DMS153 treated with DMSO at 0.1 percent for 48 hours (cell line): ENCODE results near the gene COL13A1.

ENCODE experiments used
- DNase-seq: peaks from one replicate; lab custom pipeline; 2025; ENCODE audit not compliant: unreplicated experiment; lab: John Stamatoyannopoulos, UW

Gene COL13A1

DNA sequence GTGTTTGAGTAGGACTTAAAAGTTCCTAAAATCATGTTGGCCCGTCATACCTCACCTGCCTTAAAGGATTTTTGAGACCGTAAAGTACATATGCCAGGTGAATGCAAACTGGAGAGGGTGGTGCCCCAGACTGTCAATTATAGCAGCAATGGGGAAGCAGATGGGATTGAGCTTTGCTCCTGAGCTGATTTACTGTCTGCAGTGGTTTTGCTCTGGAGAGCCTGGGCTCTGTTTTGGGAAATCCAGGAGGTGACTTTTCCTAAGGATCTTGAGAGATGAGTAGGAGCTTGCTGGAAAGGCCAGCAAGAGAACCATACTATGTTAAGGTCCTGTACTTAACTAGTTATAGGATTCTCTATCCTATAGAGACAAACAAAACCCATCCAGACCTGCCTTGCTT, 43.0 kb downstream of the COL13A1 start:
- DNase-seq: no peak

DNA sequence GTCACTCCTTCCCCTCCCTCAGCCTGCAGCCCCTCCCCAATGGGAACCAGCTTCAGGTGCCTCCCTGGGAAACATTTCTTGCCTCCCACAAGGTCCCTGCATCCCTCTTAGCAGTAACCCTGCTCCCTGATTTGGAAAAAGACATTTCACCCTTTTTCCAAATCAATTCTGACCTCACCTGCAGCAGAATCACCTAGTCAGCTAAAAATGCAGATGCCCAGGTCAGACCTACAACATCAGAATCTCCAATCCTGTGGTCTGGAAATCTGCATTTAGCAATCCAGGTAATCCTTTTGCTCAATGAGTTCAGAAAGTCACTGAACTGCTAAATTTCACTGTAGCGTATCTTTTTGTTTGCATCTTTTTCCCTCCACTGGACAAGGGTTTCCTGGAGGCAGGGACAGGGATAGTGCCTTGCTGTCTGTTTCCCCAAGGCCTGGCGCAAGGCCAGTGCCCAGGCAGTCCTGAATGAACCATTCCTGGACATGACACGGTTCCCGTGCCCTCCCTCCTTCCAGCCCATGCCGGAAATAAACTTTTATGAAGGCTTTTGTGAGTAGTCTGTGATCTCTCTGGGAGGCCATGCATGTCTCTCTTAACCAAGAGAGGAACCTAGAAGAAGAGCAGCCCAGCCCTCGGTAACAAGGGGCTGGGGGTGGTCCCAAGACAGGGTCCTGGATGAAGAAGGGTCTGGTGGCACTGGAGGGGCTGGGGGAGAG, 44.0 kb downstream of the COL13A1 start:
- DNase-seq: peak; percentile 22

DNA sequence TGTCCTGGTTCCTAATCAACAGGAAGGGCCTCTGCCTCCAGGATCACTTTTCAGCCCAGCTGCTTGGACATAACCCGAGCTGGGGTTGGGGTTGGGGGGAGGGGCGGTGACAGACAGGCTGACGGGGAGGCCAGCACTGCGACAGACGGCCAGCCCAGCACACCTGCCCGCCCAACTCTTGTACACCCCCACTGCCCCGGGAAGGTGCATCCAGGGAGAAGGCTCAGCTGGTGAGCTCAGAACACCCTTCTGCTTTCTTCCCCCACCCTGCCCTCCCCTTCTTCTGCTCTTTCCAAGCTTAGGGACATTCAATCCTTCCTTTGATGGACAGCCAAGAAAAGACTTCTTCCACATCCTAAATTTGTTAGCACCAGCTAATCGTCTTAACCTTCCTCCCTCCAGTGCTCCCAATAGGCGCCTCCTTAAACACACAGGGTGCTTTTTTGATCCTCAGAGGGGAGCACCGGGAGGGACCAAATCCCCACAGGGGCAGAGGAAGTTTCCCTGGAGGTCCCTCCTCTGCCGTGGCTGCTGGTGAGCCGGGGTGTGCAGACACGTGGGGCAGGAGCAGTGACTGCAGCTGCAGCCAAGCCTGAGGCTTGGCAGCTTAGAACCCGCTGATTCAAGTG, 44.7 kb downstream of the COL13A1 start:
- DNase-seq: no peak

DNA sequence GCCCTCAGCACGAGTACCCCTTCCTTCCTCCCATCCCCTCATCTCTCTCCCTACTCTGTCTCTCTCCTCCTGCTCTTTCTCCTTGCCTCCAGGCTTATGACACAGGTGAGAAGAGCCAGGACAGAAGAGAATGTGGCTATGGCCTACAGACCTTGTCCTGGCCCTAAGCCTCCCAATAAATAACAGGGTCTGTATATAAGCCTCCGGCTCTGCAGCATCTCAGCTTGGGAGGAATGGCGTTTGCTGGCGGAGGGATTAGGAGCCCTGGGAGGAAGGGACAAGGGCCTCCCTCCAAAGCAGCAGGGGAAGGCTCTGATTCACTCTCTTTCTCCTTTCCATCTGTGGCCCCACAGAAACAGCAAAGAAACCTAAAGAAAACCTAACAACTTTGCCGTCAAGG, 45.8 kb downstream of the COL13A1 start:
- DNase-seq: no peak

DNA sequence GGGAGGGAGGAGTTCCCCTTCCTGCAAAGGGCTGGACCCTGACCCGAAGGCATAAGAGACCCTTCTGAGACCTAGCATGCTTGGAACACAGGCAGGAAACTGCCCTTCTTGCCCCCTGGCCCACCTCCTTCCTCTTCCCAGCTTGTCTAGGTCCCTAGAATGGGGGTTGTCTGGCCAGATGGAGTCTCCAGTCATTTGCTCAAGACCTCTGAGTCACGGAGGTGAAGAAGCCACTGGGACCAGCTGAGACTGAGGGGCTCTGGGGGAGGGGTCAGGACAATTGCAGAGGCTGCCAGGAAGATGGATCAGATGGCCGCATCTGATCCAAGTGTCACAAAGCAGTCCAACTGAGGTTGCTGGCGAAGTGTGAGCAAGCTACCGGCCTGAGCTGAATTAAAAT, 46.2 kb downstream of the COL13A1 start:
- DNase-seq: no peak

DNA sequence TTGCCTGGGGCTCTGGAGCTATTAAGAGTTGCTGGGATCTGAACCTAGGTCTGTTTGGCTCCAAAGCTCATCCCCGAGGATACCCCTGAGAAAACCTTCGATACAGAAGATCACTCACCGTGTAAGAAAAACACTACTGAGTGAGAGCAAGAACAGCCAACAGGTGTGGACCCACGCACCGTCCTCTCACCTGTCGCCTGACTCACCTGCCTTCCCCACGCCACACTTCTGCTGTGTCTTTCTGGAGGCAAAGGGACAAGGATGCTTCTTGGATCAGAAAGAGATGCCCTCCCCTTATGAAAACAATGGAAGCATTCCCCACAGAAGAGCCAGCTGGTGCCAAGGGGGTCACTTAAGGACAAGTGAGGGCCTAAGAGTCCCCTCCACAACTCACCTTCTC, 46.7 kb downstream of the COL13A1 start:
- DNase-seq: no peak

DNA sequence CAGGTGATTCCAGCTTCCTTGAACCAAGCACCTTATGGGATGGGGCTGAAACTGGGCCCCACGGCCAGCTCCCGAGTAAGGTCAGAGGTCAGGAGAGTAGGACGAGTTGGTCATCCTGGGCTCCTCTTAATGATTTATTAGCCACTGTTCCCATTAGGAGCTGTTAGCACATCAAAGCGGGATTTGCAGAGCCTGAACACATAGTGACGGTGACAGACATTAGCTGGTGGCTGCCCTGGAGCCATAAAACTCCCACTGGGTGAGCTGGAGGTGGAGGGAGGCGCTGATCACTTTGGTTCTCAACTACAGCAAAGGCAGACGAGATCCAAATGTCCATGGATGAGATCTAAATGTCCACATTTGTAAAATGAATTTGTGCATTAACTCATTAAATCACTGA, 48.1 kb downstream of the COL13A1 start:
- DNase-seq: no peak

DNA sequence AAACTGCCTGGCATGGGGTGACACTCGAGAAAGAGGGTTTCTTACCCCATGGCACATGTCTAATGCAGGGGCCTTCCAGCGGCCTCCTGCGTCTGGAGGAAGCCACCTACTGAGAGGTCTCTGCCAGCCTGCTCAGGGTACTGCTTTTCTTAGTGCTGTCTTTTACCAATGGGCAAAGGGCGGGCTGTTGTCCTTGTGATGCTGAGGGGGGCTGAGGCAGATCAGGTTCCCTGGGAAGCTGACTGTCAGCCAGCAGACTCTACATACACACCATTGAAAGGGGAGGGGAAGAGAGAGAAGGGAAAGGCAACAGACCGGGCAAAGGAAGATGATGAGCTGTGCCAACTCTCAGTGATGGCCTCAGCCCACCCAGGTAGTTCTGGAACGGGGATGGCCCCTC, 48.7 kb downstream of the COL13A1 start:
- no peak for DNase-seq

DNA sequence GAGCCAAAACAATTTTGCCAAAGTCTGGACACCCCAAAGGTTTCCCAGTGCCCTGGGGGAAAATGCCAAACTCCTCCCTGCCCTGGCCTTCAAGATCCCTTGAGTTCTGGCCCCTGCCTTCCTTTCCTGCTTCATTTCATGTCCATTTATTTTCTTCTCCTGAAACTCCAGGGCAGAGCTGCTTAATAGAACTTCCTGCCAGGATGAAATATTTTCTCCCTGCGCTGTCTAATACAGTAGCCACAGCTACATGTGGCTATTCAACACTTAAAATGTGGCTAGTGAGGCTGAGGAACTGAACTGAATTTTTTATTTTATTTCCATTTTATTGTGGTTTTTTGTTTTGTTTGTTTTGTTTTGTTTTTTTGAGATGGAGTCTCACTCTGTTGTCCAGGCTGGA, 49.6 kb downstream of the COL13A1 start:
- no peak for DNase-seq

DNA sequence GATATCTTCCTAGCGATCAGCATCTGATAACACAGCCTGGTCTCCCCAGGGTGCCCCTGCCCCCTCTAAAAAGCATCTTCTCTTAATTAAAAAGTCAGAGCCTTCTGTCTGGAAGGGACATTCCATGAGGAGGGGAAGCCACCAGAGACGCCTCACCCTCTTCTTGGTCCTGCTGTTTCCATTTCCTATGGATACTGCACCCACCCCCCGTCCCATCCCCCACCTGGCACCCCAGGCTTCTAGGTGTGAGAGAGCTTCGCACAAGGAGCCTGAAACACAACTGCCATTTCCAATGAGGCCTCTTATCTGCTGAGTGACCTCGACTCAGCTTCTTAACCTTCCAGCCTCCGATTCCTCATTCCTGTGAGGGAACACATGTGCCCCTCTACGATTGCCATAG, 51.4 kb downstream of the COL13A1 start:
- no peak for DNase-seq

DNA sequence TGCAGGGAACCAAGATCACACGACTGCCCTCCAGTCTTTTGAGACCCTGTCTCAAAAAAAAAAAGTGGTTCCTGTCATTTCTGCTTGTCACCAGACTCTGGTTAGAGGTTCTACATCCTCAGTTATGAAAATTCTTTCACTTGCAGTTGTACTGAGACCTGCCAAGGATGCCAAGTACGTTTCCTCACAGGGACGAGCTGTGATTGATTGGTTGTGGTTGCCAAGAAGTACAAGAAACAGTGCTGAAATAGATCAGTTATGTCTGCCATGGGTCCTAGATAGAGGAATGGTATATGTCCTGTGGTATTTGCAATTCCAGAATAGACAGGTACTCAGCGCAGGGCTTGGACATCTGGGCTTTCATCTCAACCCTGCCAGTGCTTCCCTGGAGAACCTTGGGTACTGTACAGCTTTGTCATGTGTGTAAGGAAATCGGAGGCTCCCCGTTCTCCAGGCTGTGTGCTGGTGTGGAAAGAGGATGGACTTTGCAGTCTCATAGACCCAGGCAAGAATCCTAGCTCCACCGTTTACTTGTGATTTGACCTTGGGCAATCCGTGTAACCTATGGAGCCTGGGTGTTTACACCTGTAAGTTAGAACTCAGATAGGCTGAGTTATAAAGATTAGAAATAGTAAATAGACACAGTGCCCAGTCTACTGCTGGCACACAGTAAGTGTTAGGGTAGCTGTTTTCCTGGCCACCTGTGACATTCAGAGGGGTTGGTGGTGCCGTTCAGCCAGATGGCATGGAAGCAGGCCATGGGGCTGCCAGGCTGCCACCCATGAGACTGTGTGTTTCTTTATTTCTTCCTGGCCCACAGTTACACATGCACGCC, 53.0 kb downstream of the COL13A1 start:
- no peak for DNase-seq

DNA sequence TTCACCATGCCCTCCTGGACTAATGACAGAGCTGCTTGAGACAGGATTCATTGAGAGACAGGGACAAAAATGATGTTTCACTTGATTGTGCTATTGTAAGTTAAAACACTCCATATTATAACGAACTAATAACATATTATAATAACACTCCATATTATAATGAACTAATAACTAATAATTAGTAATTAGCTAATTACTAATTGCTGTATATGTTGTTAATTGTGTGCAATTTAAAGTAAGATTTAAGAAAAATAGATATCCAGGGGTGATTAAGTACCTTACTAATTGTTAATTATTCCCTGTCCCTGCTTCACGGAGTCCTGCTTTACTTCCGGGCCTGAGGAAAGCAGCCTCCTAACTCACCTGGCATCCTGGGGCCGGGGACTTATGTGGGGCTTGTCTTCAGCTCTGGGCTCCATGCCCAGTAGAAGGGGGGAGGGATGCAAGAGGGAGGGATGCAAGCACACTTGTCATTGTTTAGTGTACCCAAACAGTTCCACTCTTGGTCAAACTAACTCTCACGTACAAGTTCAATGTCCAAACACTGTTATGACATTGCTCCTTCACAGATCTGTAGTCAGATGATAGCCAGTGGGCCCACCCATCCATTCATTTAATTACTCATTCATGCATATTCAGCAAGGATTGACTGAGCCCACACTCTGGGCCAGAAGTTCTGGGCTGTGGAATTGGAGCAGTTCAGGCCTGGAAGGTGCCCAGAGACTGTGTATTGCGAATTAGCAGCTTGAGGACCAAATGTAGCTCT, 53.8 kb downstream of the COL13A1 start:
- DNase-seq: no peak

DNA sequence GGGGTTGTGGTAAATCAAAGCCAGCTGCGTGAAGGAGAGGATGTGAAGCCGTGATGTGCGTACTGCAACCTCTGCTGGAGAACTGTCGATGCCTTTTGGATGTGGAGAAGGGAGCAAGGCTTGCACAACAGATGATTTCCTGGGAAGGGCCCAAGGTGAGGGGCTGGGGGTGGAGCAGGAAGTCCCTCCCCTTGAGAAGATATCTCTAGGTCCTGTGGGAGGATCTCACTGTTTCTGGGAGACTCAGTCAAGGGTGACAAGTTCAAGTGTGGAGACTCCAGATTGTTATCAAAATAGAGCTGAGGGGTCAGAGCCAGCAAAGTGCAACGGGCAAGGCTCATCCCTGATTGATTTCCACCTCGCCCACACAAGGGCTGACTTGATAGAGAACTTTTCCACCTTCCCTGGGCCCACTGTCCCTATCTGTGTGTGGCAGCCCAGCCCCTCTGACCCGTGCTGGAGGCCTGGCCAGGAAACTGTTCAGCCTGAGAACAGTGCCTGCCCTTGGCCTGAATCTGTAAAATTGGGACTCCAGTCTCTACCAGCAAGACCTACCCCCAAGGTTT, 55.0 kb downstream of the COL13A1 start:
- DNase-seq: no peak

DNA sequence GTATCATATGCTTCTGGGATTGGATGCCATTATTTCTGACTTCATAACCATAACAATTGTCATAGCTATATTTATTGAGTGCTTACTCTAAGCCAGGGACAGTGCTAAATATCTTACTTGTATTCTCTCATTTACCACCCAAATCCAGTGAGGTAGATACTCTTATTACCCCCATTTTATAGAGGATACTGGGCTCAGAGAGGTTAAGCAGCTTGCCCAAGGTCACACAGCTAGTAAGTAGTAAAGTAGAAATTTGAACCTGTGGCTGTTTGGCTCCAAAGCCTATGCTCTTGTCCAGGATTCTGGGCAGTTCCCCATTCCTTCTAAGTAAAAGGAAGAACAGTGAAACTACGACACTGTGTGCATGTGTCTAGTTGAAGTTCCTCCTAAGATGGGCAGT, 56.5 kb downstream of the COL13A1 start:
- DNase-seq: no peak

DNA sequence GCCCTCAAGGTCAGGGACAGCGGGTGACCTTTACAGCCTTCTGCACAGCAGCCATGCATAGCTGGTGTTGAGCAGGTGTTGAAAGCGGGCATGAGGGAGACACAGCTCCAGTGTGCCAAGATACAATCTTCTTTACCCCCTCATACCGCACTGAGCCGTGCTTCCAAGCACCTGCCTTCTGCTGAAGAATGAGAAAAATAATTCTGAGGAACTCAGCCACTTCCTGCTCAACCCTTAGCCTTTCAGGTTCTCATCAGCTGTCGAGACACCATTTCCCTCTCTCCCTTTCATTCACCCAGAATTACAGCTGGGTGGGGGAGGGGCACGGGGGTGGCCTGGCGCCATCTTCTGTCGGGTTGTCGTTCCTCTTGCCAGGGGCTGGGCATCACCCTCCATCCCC, 58.6 kb downstream of the COL13A1 start:
- no peak for DNase-seq

DNA sequence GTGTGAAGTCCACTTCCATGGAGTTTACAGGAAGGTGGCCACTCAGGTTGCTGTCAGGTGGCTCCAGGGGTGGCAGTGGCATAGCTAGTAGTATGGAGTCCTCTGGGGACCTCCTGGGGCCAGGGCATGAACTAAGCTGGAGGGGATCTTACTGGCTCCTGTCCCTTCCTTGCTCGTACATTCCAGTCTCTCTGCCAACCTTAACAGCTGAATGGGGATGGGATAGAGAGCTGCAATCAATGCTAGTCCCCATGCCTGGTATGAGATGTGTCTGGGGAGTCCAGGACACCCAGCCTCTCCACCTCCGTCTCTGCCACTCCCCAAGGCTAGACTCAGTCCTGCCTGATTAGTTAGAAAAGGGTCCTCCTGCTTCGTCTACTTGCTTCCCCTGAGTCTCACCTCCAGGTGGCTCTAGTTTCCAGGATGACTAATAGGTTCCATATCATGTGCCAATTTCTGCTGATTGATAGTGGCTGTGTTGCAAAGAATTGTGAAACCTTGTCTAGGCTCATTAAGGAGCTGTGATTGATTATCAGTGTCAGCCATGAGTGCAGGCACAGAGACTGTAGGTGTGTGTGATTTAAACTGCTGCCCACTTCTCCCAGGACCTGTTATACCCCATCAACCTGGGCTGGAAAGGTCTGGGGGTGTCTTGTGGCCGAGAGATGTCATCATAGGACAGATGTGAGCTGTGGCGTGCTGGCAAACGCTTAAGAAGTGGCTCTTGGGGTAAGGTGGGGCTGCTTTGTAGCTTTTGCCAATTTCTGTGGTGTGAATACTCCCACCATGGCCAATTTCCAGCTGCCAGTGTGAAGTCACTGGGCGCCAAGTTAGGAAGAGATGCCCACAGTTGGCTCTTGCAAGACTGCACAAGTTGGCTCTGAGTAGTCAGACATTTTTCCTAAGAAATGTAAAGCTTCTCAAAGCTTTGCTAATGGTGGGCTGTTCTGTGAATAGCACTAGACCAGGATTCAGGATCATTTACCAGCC, 59.8 kb downstream of the COL13A1 start:
- DNase-seq: no peak

DNA sequence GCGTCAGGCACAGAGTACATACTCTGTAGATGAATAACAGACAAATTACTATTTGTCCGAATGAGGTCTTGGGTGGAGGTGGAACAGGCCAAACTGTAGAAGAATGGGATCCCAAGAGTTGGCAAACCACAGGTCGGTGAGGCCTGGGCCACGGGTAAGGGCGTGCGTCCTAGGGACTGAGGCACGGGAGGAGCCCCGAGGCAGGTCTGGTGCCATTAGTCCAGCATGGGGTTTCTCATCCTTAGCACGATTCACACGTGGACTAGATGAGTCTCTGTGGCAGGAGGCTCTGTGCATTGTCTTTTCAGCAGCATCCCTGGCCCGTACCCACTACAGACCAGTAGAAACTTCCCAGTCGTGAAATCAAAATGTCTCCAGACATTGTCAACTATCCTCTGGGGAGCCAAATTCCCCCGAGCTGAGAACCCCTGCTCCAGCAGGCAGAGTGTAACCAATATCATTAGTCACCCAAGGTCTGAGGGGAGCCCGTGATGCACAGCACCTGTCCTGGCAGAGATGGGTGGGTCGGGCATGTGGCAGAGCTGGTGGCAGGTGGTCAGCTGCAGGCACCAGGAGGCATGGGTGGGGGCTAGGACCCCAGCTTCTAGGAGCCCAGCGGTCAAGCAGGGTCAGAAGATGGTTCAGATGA, 61.3 kb downstream of the COL13A1 start:
- no peak for DNase-seq

DNA sequence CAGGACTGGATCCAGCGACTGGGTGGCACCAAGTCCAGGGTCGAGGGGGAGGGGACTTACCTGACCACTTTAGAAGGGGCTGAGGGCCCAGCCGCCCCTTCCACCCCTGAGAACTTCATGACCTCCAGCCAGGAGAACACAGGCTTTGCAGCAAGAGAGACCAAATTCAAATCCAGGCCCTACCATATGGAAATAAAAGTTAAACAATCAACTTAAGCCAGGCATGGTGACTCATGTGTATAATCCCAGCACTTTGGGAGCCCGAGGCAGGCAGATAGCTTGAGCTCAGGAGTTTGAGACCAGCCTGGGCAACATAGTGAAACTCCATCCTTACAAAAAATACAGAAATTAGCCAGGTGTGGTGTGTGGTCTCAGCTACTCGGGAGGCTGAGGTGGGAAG, 61.9 kb downstream of the COL13A1 start:
- DNase-seq: no peak

DNA sequence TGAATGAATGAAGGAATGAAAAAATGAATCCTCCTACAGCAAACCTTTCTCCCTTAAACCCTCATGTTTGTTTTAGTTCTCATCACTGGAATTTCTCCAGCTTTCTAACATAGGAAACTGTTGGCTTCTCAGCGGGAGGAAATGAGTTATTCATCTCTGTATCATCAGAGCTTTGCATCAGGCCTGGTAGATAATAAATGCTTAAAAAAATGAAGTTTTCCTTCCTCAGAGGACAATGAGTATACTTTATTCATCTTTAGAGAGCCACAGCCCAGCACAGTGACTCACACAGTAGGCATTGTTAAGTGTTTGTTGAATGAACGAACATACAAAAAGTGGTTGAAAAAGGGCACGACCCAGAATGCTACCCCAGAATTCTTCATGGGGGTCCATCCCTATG, 62.6 kb downstream of the COL13A1 start:
- DNase-seq: no peak
